WERI-Rb-1 (cell line): ENCODE results near the gene ANP32A.

ENCODE experiments used
- DNase-seq: peaks from one replicate; pipeline ENCODE4 v3.0.0-alpha.2; 2020
- H3K27ac ChIP-seq: fragments of 250-450 bp; sonication (Bioruptor Pico); 2 replicates; pipeline ENCODE4 v1.5.1; 2020; ENCODE audit warnings: mild to moderate bottlenecking, moderate library complexity
- H3K27me3 ChIP-seq: fragments of 250-450 bp; sonication (Bioruptor Pico); 2 replicates; pipeline ENCODE4 v1.5.1; 2021; ENCODE audit warnings: mild to moderate bottlenecking, low read depth, moderate library complexity; ENCODE audit not compliant: insufficient read depth, severe bottlenecking
- H3K36me3 ChIP-seq: fragments of 250-450 bp; sonication (Bioruptor Pico); 2 replicates; pipeline ENCODE4 v1.5.1; 2020; ENCODE audit warnings: mild to moderate bottlenecking, moderate library complexity
- H3K4me3 ChIP-seq: 2 replicates; pipeline ENCODE4 v1.5.1; 2011; ENCODE audit warnings: low read depth, mild to moderate bottlenecking, control low read depth, low read length
- H3K9me3 ChIP-seq: fragments of 250-450 bp; sonication (Bioruptor Pico); 2 replicates; pipeline ENCODE4 v1.5.1; 2021; ENCODE audit warnings: mild to moderate bottlenecking, moderate library complexity; ENCODE audit not compliant: severe bottlenecking
- CTCF ChIP-seq: IDR thresholded peaks from 2 replicates; pipeline ENCODE4 v1.5.1; 2011; ENCODE audit warnings: low read depth, mild to moderate bottlenecking, control low read depth, inconsistent platforms, low read length

Gene ANP32A

GRCh38 chr15:68775236-68775577 is 45.5 kb downstream of the ANP32A start:
- TF ChIP-seq CTCF, result no peak
- peaks cover 20% of the 10 kb centered on the region for H3K36me3 ChIP-seq
- H3K27ac ChIP-seq, result no peak overlapping the region
- H3K27me3 ChIP-seq, result no peaks in the 10 kb centered on the region
- no peaks in the 10 kb centered on the region for H3K9me3 ChIP-seq
- no peak overlapping the region for H3K4me3 ChIP-seq
- no peak for DNase-seq

GRCh38 chr15:68774521-68775235 is 46.0 kb downstream of the ANP32A start:
- no peak for DNase-seq
- no peak overlapping the region for H3K27ac ChIP-seq
- H3K36me3 ChIP-seq, result peaks cover 17% of the 10 kb centered on the region

GRCh38 chr15:68774120-68774519 is 46.6 kb downstream of the ANP32A start:
- DNase-seq, result no peak
- Histone ChIP-seq H3K9me3 (no peaks in the 10 kb centered on the region), H3K27ac (no peak overlapping the region), H3K4me3 (no peak overlapping the region), H3K36me3 (peaks cover 12% of the 10 kb centered on the region), H3K27me3 (no peaks in the 10 kb centered on the region)
- TF ChIP-seq CTCF, result no peak

More at GRCh38 chr15:68774521-68775235, 46.0 kb downstream of the ANP32A start:
- H3K27me3 ChIP-seq, result no peaks in the 10 kb centered on the region
- no peak for TF ChIP-seq CTCF
- no peaks in the 10 kb centered on the region for H3K9me3 ChIP-seq
- H3K4me3 ChIP-seq, result no peak overlapping the region

GRCh38 chr15:68773036-68773435 is 47.7 kb downstream of the ANP32A start:
- H3K27me3 ChIP-seq, result no peaks in the 10 kb centered on the region
- peaks cover 8% of the 10 kb centered on the region for H3K36me3 ChIP-seq
- no peak overlapping the region for H3K4me3 ChIP-seq
- TF ChIP-seq CTCF, result no peak
- H3K9me3 ChIP-seq, result no peaks in the 10 kb centered on the region
- no peak overlapping the region for H3K27ac ChIP-seq
- DNase-seq, result no peak

- H3K4me3 ChIP-seq, result no peak overlapping the region
- H3K27ac ChIP-seq, result peak overlapping the region; percentile 34
- no peaks in the 10 kb centered on the region for H3K27me3 ChIP-seq
- no peak for TF ChIP-seq CTCF
- no peaks in the 10 kb centered on the region for H3K36me3 ChIP-seq
- DNase-seq, result no peak
- H3K9me3 ChIP-seq, result no peaks in the 10 kb centered on the region
Observed at GRCh38 chr15:68770216-68770615, 50.5 kb downstream of the ANP32A start.

- no peak for DNase-seq
- Histone ChIP-seq H3K4me3 (no peak overlapping the region), H3K27me3 (no peaks in the 10 kb centered on the region), H3K9me3 (no peaks in the 10 kb centered on the region), H3K36me3 (no peaks in the 10 kb centered on the region), H3K27ac (no peak overlapping the region)
- TF ChIP-seq CTCF, result no peak
Observed at GRCh38 chr15:68769702-68770101, 51.0 kb downstream of the ANP32A start.
